Stimulated activated effector memory CD8-positive, alpha-beta T cell treated with anti-CD3 and anti-CD28 coated beads, Interleukin-12 subunit alpha, Interleukin-12 subunit beta, amount 100 ng/mL, for 72 hours (primary cell): ENCODE results near the gene ACIN1.

Experiments
- ATAC-seq: fragments of 150-1000 bp; cut with Tn5 transposase; 2 replicates; pipeline ENCODE4 v1.10.0; 2021
- DNase-seq, 2 donors: peaks; one replicate each; pipeline ENCODE4 v3.0.0; 2021 to 2022; ENCODE audit warnings: low spot score in 2 of 2
- H3K27ac Mint-ChIP-seq: one replicate; pipeline ENCODE4 v1.8.0; 2022; ENCODE audit warnings: mild to moderate bottlenecking, mixed read lengths
- H3K36me3 Mint-ChIP-seq: one replicate; pipeline ENCODE4 v1.8.0; 2022; ENCODE audit warnings: mild to moderate bottlenecking, mixed read lengths
- H3K4me1 Mint-ChIP-seq: one replicate; pipeline ENCODE4 v1.8.0; 2022; ENCODE audit warnings: mixed read lengths
- H3K4me3 Mint-ChIP-seq: one replicate; pipeline ENCODE4 v1.8.0; 2022; ENCODE audit warnings: mild to moderate bottlenecking, mixed read lengths
- H3K9me3 Mint-ChIP-seq: one replicate; pipeline ENCODE4 v1.8.0; 2022; ENCODE audit warnings: mixed read lengths

Gene ACIN1

DNA sequence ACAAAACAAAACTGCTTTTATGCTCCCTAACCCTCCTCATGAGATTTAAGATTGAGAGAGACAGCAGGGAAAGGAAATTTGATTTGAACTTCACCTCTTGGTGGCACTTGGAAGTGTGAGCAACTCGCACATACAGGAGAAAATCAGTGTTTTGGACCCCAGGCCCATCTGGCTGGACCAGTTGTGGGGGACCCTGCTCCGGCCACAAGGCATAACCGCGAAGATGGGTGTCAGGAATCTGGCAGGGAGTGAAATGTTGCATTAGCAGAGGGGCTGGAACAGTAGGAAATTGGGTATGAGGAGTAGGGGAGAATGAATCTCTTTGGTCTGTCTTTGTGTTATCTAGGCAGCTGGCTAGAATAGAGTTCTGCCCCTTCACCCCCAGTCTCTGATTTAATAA, 8.6 kb upstream of the ACIN1 start:
- Mint-ChIP-seq H3K36me3 (peaks cover 11% of the 10 kb centered on the region), H3K4me3 (no peak overlapping the region), H3K9me3 (no peaks in the 10 kb centered on the region), H3K4me1 (peaks cover 6% of the 10 kb centered on the region), H3K27ac (no peak overlapping the region)
- DNase-seq (no peak), ATAC-seq (no peak)

DNA sequence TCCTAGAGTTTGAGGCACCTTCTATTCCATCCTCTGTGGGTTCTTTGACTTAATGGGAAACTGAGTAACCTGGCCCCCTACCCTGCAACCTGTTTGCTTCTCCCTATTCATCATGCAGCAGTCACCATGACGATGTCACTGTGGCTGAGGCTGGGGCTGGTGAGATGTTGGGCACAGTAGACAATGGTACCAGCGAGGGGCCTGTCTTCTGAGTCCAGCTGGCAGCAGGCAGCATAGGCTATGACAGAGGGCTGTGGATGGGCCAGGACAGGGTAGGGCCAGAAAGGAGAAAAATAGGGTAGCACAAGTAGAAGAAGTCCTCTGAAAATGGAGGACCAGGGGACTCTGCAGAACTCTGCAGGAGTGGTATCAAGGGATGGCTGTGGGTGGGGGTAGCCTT, 7.9 kb upstream of the ACIN1 start:
- Mint-ChIP-seq H3K36me3 (peaks cover 18% of the 10 kb centered on the region), H3K27ac (no peak overlapping the region), H3K4me3 (no peak overlapping the region), H3K4me1 (peaks cover 6% of the 10 kb centered on the region), H3K9me3 (no peaks in the 10 kb centered on the region)
- DNase-seq (no peak), ATAC-seq (no peak)

DNA sequence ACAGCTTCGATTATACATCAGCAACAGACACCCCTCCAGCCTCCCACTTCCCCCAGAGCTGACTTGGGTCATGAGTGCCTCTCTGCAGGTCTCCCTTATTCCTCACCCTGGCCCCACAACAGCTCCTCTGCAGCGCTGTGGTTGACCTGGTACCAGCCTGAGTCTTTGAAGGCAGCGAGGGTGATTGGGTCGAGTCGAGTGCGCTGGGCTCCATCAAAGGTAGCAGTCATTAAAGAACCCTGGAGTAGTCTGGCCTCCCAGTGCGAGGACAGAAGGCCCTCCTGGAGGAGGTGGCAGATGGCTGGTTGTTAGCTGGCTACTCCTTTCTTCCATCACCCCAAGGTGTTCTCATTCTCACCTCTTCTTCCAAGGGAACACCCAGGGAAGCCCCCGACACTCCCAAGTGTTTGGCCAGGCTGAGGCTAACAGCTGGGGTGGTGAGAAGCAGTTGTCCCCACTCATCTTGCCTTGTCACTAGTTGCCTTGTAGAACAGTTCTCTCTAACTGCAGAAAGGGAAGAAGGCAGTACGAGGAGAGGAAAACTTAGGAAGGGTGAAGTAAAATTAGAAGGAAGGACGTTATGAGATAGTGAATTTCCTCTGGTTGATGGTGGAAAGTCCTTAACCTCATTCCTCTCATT, 7.2 kb upstream of the ACIN1 start:
- no peak for DNase-seq
- peaks cover 25% of the 10 kb centered on the region for H3K36me3 Mint-ChIP-seq
- no peaks in the 10 kb centered on the region for H3K9me3 Mint-ChIP-seq
- H3K27ac Mint-ChIP-seq, result no peak overlapping the region
- ATAC-seq, result peak; percentile 12
- H3K4me1 Mint-ChIP-seq, result peaks cover 13% of the 10 kb centered on the region
- H3K4me3 Mint-ChIP-seq, result no peak overlapping the region

- Mint-ChIP-seq H3K4me1 (peaks cover 20% of the 10 kb centered on the region), H3K27ac (no peak overlapping the region), H3K4me3 (no peak overlapping the region), H3K36me3 (peaks cover 31% of the 10 kb centered on the region), H3K9me3 (no peaks in the 10 kb centered on the region)
- ATAC-seq (no peak), DNase-seq (no peak)
Measured at GRCh38 chr14:23101213-23101970, 6.5 kb upstream of the ACIN1 start.

DNA sequence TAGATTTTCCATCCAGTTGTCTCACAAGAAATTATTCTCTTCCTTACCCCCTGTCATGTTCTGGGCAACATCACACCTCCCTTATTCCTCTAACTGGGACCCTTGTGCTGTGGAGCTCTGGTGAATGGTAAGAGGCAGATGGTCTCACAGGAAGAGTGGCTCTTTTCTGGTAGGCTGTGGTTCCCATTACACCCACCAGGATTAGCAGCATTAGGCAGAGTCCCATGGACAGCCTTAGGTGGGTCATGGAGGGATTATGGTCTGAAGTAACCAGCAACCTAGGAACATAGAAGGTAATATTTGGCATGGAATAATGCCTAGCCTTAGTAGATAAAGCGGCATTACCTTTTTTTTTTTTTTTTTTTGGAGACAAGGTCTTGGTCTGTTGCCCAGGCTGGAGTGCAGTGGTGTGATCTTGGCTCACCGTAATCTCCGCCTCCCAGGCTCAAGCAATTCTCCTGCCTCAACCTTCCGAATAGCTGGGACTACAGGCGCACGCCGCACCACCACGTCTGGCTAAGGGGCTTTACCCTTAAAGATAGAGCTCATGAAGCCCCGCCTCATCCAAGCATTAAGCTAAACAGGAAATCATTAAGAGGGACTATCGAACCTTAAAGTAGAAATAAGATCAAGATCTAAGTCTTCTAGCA, 4.4 kb upstream of the ACIN1 start:
- H3K27ac Mint-ChIP-seq, result no peak overlapping the region
- ATAC-seq, result no peak
- peaks cover 20% of the 10 kb centered on the region for H3K4me1 Mint-ChIP-seq
- no peak overlapping the region for H3K4me3 Mint-ChIP-seq
- H3K9me3 Mint-ChIP-seq, result no peaks in the 10 kb centered on the region
- DNase-seq, result no peak
- H3K36me3 Mint-ChIP-seq, result peaks cover 31% of the 10 kb centered on the region

- no peaks in the 10 kb centered on the region for H3K9me3 Mint-ChIP-seq
- H3K4me1 Mint-ChIP-seq, result peaks cover 20% of the 10 kb centered on the region
- DNase-seq (no peak), ATAC-seq (no peak)
- H3K4me3 Mint-ChIP-seq, result no peak overlapping the region
- H3K27ac Mint-ChIP-seq, result no peak overlapping the region
- peaks cover 31% of the 10 kb centered on the region for H3K36me3 Mint-ChIP-seq
Measured at GRCh38 chr14:23097786-23098185, 2.9 kb upstream of the ACIN1 start.

GRCh38 chr14:23095196-23096108, 516 bp upstream of the ACIN1 start, which contains the start of gene C14orf119:
C14orf119 (plus strand) TSS chr14:23095505; CDS start chr14:23097659, 2,154 bp downstream.
- Mint-ChIP-seq H3K4me1 (peaks cover 23% of the 10 kb centered on the region), H3K9me3 (no peaks in the 10 kb centered on the region), H3K36me3 (peaks cover 31% of the 10 kb centered on the region), H3K27ac (no peak within 1 kb of the TSS), H3K4me3 (no peak within 1 kb of the TSS)
- DNase-seq (no peak), ATAC-seq (peak; percentile 95)

- H3K27ac Mint-ChIP-seq, result no peak overlapping the region
- ATAC-seq (no peak), DNase-seq (no peak)
- peaks cover 30% of the 10 kb centered on the region for H3K4me1 Mint-ChIP-seq
- no peaks in the 10 kb centered on the region for H3K9me3 Mint-ChIP-seq
- peaks cover 26% of the 10 kb centered on the region for H3K36me3 Mint-ChIP-seq
- no peak overlapping the region for H3K4me3 Mint-ChIP-seq
Measured at GRCh38 chr14:23093991-23094665, 808 bp downstream of the ACIN1 start.

DNA sequence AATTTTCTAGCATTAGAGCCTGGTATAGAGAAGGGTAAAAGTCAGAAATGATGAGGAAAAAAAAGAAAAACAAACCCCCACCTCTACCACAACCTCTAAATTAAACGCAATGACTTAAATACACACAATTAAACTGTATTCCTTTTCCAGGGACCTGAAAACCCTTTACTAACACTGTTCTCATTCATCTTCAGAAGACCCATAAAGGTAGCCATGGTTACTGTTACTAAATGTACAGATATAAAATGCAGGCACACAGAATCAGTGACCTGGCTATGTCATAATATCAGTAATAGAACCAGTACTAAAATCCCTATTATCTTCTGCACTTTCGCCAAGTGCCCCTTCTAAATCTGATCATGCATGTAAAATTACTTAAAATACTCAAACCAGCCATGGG, 1.4 kb downstream of the ACIN1 start:
- no peak for ATAC-seq
- H3K4me3 Mint-ChIP-seq, result no peak overlapping the region

GRCh38 chr14:23093104-23093503, 1.8 kb downstream of the ACIN1 start:
- H3K4me3 Mint-ChIP-seq, result no peak overlapping the region
- H3K9me3 Mint-ChIP-seq, result no peaks in the 10 kb centered on the region
- H3K27ac Mint-ChIP-seq, result no peak overlapping the region
- ATAC-seq, result no peak
- DNase-seq, result no peak
- H3K36me3 Mint-ChIP-seq, result peaks cover 16% of the 10 kb centered on the region
- peaks cover 30% of the 10 kb centered on the region for H3K4me1 Mint-ChIP-seq

More for the DNA sequence above, 1.4 kb downstream of the ACIN1 start:
- DNase-seq, result no peak
- Mint-ChIP-seq H3K36me3 (peaks cover 20% of the 10 kb centered on the region), H3K27ac (no peak overlapping the region), H3K9me3 (no peaks in the 10 kb centered on the region), H3K4me1 (peaks cover 30% of the 10 kb centered on the region)

DNA sequence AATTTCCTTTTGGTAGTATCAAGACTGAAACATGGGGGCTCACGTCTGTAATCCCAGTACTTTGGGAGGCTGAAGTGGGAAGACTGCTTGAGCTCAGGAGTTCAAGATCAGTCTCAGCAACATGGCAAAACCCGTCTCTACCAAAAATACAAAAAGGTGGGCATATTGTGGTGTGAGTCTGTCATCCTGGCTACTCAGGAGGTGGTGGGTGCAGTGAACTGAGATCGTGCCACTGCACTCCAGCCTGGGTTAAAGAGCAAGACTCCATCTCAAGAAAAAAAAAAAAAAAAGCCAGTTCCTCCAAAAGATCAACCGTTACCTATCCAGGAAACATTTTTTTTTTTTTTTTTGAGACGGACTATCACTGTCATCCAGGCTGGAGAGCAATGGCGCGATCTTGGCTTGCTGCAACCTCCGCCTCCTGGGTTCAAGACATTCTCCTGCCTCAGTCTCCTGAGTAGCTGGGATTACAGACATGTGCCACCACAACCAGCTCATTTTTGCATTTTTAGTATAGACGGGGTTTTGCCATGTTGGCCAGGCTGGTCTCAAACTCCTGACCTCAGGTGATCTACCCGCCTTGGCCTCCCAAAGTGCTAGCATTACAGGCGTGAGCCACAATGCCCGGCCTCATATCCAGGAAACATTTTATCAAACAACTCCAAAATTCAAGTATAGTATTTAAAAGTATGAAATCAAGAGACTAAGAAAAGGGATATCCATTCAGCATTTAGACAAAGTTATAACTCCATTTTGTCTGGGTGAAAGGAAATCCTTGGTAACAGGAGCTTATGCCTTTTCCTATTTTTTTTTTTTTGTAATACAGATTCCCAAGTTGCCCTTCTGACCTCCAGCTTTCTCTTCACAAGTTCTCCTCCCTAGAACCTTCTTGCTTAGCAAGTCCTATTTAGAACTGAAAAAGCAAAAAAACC, 3.4 kb downstream of the ACIN1 start:
- DNase-seq, result no peak
- Mint-ChIP-seq H3K4me1 (peaks cover 25% of the 10 kb centered on the region), H3K4me3 (no peak overlapping the region), H3K36me3 (peaks cover under 1% of the 10 kb centered on the region), H3K27ac (no peak overlapping the region), H3K9me3 (no peaks in the 10 kb centered on the region)
- no peak for ATAC-seq

DNA sequence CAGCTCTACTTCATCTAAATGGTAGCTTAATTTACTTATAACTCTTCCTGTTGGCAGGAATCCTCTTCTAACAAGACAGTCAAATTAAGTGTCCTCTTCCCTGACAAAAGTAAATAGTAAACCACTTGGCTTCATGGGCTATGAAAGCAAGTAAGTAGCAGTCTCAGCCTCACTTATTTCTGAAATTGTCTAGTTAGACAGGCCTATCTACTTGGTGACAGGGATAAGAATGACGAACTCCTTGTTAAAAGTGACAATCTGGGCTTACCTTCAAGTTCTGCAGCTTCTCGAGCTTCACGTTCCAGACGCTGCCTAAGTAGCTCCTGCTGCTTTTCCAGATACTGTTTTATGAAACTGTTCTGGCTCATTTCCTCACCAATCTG, 4.7 kb downstream of the ACIN1 start:
- Mint-ChIP-seq H3K4me3 (no peak overlapping the region), H3K9me3 (no peaks in the 10 kb centered on the region), H3K27ac (no peak overlapping the region), H3K4me1 (peaks cover 37% of the 10 kb centered on the region), H3K36me3 (no peaks in the 10 kb centered on the region)
- DNase-seq (no peak), ATAC-seq (no peak)

DNA sequence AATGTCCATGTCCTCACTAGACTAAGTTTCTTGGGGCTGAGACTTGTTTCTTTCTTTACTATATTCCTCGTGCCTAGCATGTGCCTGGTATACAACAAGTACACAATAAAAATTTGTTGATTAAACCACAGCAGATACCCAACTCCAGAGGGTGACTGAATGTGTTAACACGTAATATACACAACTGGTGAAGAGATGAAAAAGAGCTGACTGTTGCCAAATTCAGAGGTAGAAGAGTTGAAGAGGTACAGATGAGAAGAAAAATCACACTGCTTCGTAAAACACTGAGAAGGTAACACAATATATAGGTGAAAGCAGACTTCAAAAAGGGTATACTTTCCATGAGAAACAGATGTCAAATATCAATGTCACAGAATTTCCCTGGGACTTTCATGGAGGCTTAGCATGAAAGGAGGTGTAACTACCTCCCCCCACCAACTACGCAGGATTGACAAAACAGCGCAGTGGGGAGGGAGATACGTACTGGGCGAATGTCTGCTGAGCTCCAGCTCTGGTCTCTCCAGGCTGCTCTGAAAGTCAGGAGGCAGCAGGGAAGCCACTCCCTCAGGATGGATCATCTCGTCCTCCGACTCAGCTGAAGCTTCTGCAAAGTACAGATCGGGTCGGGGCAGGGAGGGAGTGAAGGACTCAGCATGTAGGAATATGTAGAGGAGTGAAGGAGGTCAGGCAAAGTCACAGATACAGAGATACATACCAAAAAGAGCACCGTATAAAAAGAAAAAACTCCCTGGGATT, 5.3 kb downstream of the ACIN1 start:
- no peaks in the 10 kb centered on the region for H3K36me3 Mint-ChIP-seq
- H3K4me3 Mint-ChIP-seq, result no peak overlapping the region
- peak overlapping the region; percentile 3 for H3K27ac Mint-ChIP-seq
- no peaks in the 10 kb centered on the region for H3K9me3 Mint-ChIP-seq
- DNase-seq (no peak), ATAC-seq (no peak)
- peaks cover 38% of the 10 kb centered on the region for H3K4me1 Mint-ChIP-seq
